GM12872 (cell line): ENCODE results near the gene CT45A3.

Experiments
- TF ChIP-seq, protein P1 (sequence below): IDR thresholded peaks from 3 replicates; pipeline ENCODE4 v1.5.1; 2011; ENCODE audit warnings: low read depth, mild to moderate bottlenecking, low read length, moderate library complexity; ENCODE audit not compliant: insufficient read depth

CT45A3 gene

DNA sequence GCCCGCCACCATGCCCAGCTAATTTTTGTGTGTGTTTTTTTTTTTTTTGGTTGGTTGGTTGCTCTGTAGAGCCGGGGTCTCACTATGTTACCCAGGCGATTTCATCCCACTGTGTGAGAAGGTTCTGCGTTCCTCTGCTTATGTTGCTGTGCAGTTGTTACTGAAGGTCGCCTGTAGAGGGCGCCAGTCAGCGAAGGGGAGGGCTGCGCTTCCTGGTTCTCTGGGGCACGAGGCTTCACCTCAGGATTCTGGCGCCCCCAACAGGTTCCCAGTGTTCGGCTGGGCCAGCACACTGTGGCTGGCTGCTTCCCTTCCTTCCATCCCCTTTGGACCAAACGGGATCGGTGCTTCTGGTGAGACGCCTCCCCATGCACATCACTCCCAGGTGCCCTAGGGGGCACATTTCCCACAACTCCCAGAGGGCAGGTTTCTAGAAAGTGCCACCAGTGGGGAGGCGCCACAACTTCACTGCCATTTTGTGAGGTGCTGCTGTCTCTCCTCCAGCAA, 54.8 kb downstream of the CT45A3 start, which contains the start of gene CT45A1:
Gene CT45A1 (plus strand): TSS at position 457 of the 507 bp plus-strand sequence. CDS start 5,302 bp downstream, outside the sequence.
- TF ChIP-seq, protein P1, sequence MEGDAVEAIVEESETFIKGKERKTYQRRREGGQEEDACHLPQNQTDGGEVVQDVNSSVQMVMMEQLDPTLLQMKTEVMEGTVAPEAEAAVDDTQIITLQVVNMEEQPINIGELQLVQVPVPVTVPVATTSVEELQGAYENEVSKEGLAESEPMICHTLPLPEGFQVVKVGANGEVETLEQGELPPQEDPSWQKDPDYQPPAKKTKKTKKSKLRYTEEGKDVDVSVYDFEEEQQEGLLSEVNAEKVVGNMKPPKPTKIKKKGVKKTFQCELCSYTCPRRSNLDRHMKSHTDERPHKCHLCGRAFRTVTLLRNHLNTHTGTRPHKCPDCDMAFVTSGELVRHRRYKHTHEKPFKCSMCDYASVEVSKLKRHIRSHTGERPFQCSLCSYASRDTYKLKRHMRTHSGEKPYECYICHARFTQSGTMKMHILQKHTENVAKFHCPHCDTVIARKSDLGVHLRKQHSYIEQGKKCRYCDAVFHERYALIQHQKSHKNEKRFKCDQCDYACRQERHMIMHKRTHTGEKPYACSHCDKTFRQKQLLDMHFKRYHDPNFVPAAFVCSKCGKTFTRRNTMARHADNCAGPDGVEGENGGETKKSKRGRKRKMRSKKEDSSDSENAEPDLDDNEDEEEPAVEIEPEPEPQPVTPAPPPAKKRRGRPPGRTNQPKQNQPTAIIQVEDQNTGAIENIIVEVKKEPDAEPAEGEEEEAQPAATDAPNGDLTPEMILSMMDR, result peak; percentile 56; the same call in 2 of the 3 replicates
